Renal cortex interstitium (tissue), 11 donors: ENCODE results near the gene SLC7A14. TPM values are rescaled to one million over a fixed set of nuclear protein-coding genes. Genes with fewer than 3 reads are reported as not detected.

ENCODE experiments used
- DNase-seq, 11 donors: peaks; one replicate each; pipeline ENCODE4 v3.0.0-alpha.2; 2013; ENCODE audit warnings: low read depth in 9 of 11, low spot score in 4 of 11; ENCODE audit errors: extremely low read depth in 1 of 11
- polyA plus RNA-seq, 3 donors: library from polyadenylated mRNA; unstranded; fragments of 120-200 nt; gene quantifications; one replicate each; pipeline ENCODE4 v1.2.1, GENCODE V29; 2013; ENCODE audit not compliant: insufficient read length in 3 of 3

Gene SLC7A14
- polyA plus RNA-seq, 3 donors: 1.4 to 2.7 (median 2.0) TPM

- DNase-seq: no peak
Measured at GRCh38 chr3:170485696-170486095, 100.2 kb downstream of the SLC7A14 start.

DNA sequence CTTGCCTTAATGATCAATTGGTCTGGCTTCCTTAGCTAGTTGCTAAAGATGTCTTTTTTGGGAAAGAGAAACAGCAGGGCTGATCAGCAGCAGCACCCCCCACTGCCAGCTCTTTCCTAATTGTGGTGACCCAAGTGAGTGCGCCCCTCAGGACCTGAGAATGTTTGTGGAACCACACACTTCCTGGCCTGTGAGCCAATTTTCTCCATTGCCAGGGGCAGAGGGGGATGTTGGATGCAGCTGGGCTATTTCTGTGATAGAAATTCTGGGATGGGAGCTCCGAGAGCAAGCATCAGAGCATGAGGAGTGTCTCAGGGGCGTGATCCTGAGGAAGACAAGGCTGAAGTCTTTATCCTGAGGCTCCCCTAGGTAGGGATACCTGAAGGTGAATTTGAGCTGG lies 100.6 kb downstream of the SLC7A14 start:
- no peak for DNase-seq

- no peak for DNase-seq
Measured at GRCh38 chr3:170484869-170485268, 101.0 kb downstream of the SLC7A14 start.

- DNase-seq: no peak
Measured at GRCh38 chr3:170483485-170484262, 102.2 kb downstream of the SLC7A14 start.

DNA sequence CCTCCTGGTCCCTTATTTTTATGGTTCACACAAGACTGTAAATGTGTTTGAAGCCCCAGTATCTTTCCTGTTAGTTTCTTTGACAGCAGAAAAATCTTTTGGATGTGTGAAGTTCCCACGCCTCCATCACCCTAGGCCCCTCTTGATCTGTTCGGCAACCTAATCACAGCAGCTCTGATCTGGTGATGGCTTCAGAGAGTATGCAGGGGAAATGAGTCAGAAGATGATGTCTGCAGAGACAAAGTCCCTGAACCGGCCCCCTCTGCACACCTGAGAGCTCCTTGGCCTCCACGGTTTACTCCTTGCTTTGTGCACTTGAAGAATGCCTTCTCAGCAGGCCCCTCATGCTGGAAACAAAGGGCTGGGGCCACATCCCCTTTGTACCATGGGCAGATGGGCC lies 103.7 kb downstream of the SLC7A14 start:
- no peak for DNase-seq

GRCh38 chr3:170480111-170480510 lies 105.8 kb downstream of the SLC7A14 start:
- DNase-seq: no peak

DNA sequence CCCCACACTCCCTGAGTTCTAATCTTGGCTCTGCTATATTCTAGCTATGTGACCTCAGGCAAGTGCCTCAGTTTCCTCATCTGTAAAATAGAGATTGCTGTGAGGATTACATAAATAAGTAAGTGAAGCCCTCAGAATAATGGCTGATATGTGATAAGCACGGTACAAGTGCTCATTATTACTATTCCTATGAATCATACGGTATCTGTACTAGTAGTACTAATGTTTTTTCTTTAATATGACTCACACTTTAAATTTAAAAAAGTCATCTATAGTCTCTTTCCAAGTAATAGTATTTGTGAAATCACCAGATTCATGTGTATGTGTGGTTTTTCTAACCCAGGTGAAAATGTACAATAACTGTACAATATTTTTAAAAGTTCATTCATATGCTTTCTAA lies 108.5 kb downstream of the SLC7A14 start:
- DNase-seq: no peak

DNA sequence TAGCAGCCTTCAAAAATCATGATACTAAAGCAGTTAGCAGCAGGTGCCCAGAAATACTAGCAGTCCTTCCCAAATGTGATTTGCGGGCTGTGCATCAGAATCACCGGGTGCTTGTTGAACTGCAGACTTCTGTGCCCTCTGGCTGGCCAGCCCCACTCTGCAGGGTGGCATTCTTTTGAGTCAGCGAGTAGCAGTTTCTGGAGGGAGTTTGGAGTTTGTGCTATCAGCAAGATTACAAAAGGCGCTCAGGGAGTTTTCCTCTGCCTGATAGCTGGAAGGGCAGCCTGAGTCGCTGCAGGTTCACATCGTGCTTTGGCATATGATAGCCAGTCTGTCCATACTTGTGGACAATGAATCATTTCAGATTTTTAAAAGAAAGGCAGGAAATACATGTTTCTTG lies 109.6 kb downstream of the SLC7A14 start:
- no peak for DNase-seq

DNA sequence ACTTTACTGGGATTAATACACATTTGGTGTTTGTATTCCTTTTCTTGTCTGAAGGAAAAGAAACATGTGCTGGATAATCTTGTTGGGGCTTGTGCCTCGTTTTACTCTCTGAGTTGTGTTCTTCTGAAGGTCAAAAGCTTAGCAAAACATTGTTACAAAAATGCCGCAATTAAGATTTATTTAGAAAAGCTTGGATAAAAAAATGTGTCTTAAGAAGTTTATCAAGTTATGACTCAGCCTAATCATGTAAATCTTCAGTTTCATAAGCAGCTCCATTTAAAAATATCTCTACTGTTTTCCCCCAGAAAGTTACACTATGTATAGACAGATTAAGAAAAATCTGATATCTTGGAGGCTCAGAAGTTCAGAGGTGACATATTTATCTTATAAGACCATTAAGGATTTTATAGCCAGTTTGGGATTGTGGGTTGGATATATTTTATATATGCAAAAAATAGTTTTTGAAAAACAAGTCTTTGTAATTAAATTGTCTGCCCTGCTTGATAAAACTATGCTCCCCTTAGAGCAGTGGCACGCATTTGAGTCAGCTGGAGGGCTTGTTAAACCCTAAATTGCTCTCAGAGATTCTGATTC lies 110.7 kb downstream of the SLC7A14 start:
- peak in 3 of 11 donors; percentile 43 to 63 (median 60) for DNase-seq

DNA sequence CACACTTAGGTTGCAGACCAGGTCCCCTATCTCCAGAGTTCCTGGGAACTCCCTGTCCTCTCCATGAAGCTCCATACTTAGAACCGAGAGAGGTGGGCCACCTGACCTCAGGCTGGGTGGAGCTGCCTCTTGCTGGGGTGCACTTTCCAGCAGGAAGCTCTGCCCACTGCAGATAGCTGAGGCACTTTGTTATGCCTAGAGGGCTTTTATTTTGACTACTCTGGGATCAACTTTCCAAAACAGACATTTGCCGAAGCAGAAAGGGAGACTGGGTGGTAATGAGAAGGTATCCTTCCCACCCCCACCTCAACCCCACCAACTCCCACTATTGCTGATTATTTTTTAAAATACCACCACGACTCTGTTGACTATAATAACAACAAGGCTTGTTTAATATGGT lies 112.5 kb downstream of the SLC7A14 start:
- no peak for DNase-seq

GRCh38 chr3:170471149-170471548 lies 114.7 kb downstream of the SLC7A14 start:
- no peak for DNase-seq

GRCh38 chr3:170470063-170471016 lies 115.5 kb downstream of the SLC7A14 start:
- DNase-seq: peak in 4 of 11 donors; percentile 56 to 74 (median 68)

DNA sequence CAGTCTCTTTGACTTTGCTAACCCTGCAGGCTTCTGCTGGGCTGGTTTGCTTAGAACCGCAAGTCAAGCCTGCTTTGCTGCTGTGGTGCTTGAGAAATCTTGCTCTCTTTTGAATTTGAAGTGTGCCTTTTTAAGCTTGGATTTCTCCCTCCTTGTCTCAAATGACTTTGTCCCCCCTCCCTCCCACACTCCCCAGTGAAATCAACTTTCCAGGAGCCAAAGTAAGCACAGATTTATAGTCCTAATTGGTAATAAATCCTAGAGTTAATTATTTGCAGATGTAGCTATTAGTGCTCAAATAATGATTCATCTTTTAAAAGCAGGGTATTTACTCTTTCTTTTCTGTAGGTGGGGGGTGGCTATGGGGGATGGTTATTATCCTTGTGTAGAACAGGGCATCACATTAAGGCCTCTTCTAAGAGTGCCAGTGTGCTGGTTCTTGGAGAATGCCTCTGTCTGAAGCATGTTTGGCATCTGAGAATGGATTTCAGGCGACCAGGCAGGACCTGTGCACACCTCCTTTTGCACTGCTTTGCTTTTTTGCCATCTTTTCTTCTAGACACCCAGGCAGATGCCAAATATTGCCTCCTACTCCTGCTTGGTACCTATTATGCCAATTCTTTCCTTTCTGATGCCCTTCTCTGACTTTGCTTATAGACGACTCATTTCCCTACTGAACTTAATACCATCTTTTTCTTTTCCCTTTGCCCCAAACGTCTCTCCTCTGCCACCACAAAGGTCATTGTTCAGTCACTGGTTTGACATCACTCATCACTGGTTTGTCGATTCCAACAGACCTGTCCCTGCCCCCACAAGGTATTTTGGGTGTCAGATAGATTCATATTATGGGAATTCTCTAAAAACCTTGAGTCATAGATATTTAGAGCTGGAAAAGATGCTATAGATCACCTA lies 116.5 kb downstream of the SLC7A14 start:
- DNase-seq: peak in 4 of 11 donors; percentile 76 to 80 (median 78)

- peak in 3 of 11 donors; percentile 34 to 62 (median 46) for DNase-seq
Measured at GRCh38 chr3:170467571-170468147, 118.2 kb downstream of the SLC7A14 start.

- DNase-seq: no peak
Measured at GRCh38 chr3:170467007-170467406, 118.9 kb downstream of the SLC7A14 start.

DNA sequence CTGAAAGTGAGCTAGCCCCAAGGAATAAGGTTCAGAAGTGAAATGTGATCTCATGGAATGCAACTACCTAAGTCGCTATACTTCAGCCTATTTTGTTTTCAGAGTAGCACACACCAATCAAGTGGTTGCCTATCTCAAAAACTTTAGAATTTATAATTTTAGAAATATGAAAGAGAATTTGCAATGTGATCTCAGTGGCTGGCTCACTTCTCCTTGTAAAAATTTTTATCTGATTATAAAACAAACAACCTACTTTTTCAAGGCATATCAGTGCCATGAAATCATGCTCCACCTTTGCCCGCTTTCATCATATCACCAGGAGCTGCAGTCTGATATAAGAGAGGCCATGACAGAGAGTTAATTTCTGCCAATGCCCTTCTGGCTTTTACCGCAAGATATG lies 119.9 kb downstream of the SLC7A14 start:
- DNase-seq: no peak

DNA sequence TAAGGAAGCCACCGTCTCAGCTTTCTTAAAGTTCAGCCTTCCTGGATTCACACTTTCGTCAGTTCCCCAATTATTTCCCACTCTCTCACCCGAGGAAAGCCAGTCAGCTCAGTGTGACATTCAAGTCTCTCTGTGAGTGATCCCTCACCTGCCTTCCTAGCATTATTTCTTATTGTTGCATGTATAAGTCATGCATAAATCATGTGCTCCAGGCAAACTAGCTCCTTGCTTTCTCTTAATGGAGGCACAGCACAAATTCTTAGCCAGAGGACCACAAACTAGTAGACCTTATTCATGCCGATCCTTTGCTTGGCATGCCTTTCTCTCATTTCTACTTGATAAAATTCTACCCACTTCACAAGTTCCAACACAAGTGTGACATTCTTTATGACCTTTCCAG lies 122.9 kb downstream of the SLC7A14 start:
- no peak for DNase-seq

DNA sequence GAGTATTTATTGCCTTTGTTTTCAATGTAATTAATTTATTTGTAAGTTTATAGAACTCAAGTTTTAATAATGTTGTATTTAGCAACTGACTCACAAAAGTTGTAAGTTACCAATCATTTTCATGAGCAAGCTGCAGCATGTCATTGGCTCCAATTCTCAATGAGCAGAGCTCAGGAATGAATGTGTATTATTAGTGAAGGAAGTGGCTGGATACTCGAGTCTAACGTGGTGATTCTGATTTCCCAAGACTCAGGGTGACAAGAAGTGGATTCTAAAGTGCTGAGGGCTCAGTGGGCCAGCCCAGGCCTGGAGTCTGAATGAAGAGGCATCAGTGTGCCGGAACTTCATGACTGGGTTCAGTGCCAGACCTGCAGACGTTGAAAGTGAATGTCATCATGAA lies 127.6 kb downstream of the SLC7A14 start:
- no peak for DNase-seq
